Esophagus (tissue), 2 donors: ENCODE data around the gene DTNB. TPM values are rescaled to one million over a fixed set of nuclear protein-coding genes. Genes with fewer than 3 reads are reported as not detected.

Experiments used
- H3K27ac ChIP-seq, 2 donors: one replicate each; pipeline ENCODE4 v1.5.1; 2013; ENCODE audit warnings: low read depth in 2 of 2, mild to moderate bottlenecking in 2 of 2, inconsistent platforms in 1 of 2, low read length in 1 of 2, moderate library complexity in 1 of 2
- H3K27me3 ChIP-seq, 2 donors: one replicate each; pipeline ENCODE4 v1.6.1; 2013; ENCODE audit warnings: low read length in 2 of 2, control low read depth in 1 of 2, mild to moderate bottlenecking in 1 of 2; ENCODE audit not compliant: insufficient read depth in 2 of 2, control insufficient read depth in 1 of 2
- H3K36me3 ChIP-seq, 2 donors: one replicate each; pipeline ENCODE4 v1.6.1; 2013; ENCODE audit warnings: low read length in 1 of 2; ENCODE audit not compliant: control insufficient read depth in 2 of 2, insufficient read depth in 2 of 2
- H3K4me1 ChIP-seq, 2 donors: one replicate each; pipeline ENCODE4 v1.6.1; 2013; ENCODE audit warnings: low read length in 1 of 2; ENCODE audit not compliant: control insufficient read depth in 2 of 2, insufficient read depth in 2 of 2
- H3K4me3 ChIP-seq, 2 donors: one replicate each; pipeline ENCODE4 v1.5.1; 2013; ENCODE audit warnings: low read length in 2 of 2, mild to moderate bottlenecking in 2 of 2, low read depth in 1 of 2, moderate library complexity in 1 of 2
- H3K9me3 ChIP-seq, 2 donors: one replicate each; pipeline ENCODE4 v1.6.1; 2013; ENCODE audit warnings: mild to moderate bottlenecking in 2 of 2, low read depth in 1 of 2, low read length in 1 of 2, moderate library complexity in 1 of 2; ENCODE audit not compliant: control insufficient read depth in 2 of 2, insufficient read depth in 1 of 2
- WGBS, 2 donors: extraction: QIAGEN DNeasy Blood & Tissue Kit; methylation state at CpG; one replicate each; pipeline ENCODE4 v1.1.7; 2013; 5-methylcytosine and 5-hydroxymethylcytosine counted together
- polyA plus RNA-seq, 2 donors: library from polyadenylated mRNA; stranded (reverse); fragments of 200-250 nt; gene quantifications; one replicate each; pipeline ENCODE4 v1.2.3, GENCODE V29; 2013
- donor health status: healthy with polysubstance abuse.
- donor health status: Bipolar disorder and iron deficiency.

The DTNB gene
- polyA plus RNA-seq, 2 donors, result 7.9 to 13.9 TPM

- Histone ChIP-seq H3K27me3 (no peaks in the 10 kb centered on the region), H3K9me3 (no peaks in the 10 kb centered on the region), H3K36me3 (peaks cover 0 to 2% of the 10 kb centered on the region in 2 donors), H3K27ac (peak overlapping the region; percentile 28 to 59), H3K4me3 (peak overlapping the region; percentile 9 to 90), H3K4me1 (peaks cover 2 to 11% of the 10 kb centered on the region in 2 donors)
- 33 to 43% methylated on average over 18 of the region's 18 CpGs for WGBS, 2 donors
These were observed 333.6 kb downstream of the DTNB start for GRCh38 chr2:25339791-25340180.

GRCh38 chr2:25339211-25339674 lies 334.1 kb downstream of the DTNB start:
- no peak overlapping the region for H3K4me3 ChIP-seq
- H3K9me3 ChIP-seq, result no peaks in the 10 kb centered on the region
- WGBS, 2 donors, result 65 to 73% methylated on average over 7 to 8 of the region's 8 CpGs
- H3K27me3 ChIP-seq, result no peaks in the 10 kb centered on the region
- H3K4me1 ChIP-seq, result peaks cover 2 to 11% of the 10 kb centered on the region in 2 donors
- peaks cover 0 to 2% of the 10 kb centered on the region in 2 donors for H3K36me3 ChIP-seq
- no peak overlapping the region for H3K27ac ChIP-seq

GRCh38 chr2:25338401-25338800 lies 335.0 kb downstream of the DTNB start:
- peaks cover 0 to 2% of the 10 kb centered on the region in 2 donors for H3K36me3 ChIP-seq
- H3K27me3 ChIP-seq, result no peaks in the 10 kb centered on the region
- H3K9me3 ChIP-seq, result no peaks in the 10 kb centered on the region
- H3K4me3 ChIP-seq, result no peak overlapping the region
- no peak overlapping the region for H3K27ac ChIP-seq
- H3K4me1 ChIP-seq, result peaks cover 2 to 11% of the 10 kb centered on the region in 2 donors
- WGBS, 2 donors, result 84 to 86% methylated on average over 13 of the region's 13 CpGs

GRCh38 chr2:25337891-25338290 lies 335.5 kb downstream of the DTNB start:
- H3K4me1 ChIP-seq, result peaks cover 2 to 11% of the 10 kb centered on the region in 2 donors
- H3K36me3 ChIP-seq, result peaks cover 0 to 2% of the 10 kb centered on the region in 2 donors
- 73 to 74% methylated on average over 7 of the region's 7 CpGs for WGBS, 2 donors
- H3K27ac ChIP-seq, result peak overlapping the region in 1 of 2 donors; percentile 11
- H3K9me3 ChIP-seq, result no peaks in the 10 kb centered on the region
- H3K27me3 ChIP-seq, result no peaks in the 10 kb centered on the region
- no peak overlapping the region for H3K4me3 ChIP-seq

GRCh38 chr2:25337276-25337675 lies 336.1 kb downstream of the DTNB start:
- Histone ChIP-seq H3K4me3 (no peak overlapping the region), H3K27ac (no peak overlapping the region), H3K4me1 (peaks cover 2 to 11% of the 10 kb centered on the region in 2 donors), H3K36me3 (peaks cover 0 to 2% of the 10 kb centered on the region in 2 donors), H3K9me3 (no peaks in the 10 kb centered on the region), H3K27me3 (no peaks in the 10 kb centered on the region)
- 63 to 73% methylated on average over 10 of the region's 10 CpGs for WGBS, 2 donors

- peaks cover 0 to 2% of the 10 kb centered on the region in 2 donors for H3K36me3 ChIP-seq
- 75 to 88% methylated on average over 10 of the region's 10 CpGs for WGBS, 2 donors
- no peaks in the 10 kb centered on the region for H3K27me3 ChIP-seq
- H3K4me3 ChIP-seq, result no peak overlapping the region
- H3K27ac ChIP-seq, result no peak overlapping the region
- no peaks in the 10 kb centered on the region for H3K9me3 ChIP-seq
- H3K4me1 ChIP-seq, result peaks cover 2 to 13% of the 10 kb centered on the region in 2 donors
These were observed 337.0 kb downstream of the DTNB start for GRCh38 chr2:25336383-25336841.

GRCh38 chr2:25335971-25336370 lies 337.4 kb downstream of the DTNB start:
- H3K4me3 ChIP-seq, result no peak overlapping the region
- H3K36me3 ChIP-seq, result peaks cover 0 to 2% of the 10 kb centered on the region in 2 donors
- 66 to 73% methylated on average over 6 of the region's 6 CpGs for WGBS, 2 donors
- H3K27me3 ChIP-seq, result no peaks in the 10 kb centered on the region
- peaks cover 2 to 14% of the 10 kb centered on the region in 2 donors for H3K4me1 ChIP-seq
- no peak overlapping the region for H3K27ac ChIP-seq
- H3K9me3 ChIP-seq, result no peaks in the 10 kb centered on the region

- no peak overlapping the region for H3K4me3 ChIP-seq
- 82% methylated on average over 8 of the region's 8 CpGs for WGBS, 2 donors
- no peaks in the 10 kb centered on the region for H3K9me3 ChIP-seq
- no peak overlapping the region for H3K27ac ChIP-seq
- peaks cover 5 to 13% of the 10 kb centered on the region in 2 donors for H3K4me1 ChIP-seq
- peaks cover 0 to 4% of the 10 kb centered on the region in 2 donors for H3K36me3 ChIP-seq
- no peaks in the 10 kb centered on the region for H3K27me3 ChIP-seq
These were observed 338.2 kb downstream of the DTNB start for GRCh38 chr2:25335204-25335603.

- H3K9me3 ChIP-seq, result no peaks in the 10 kb centered on the region
- H3K27me3 ChIP-seq, result no peaks in the 10 kb centered on the region
- no peak overlapping the region for H3K27ac ChIP-seq
- no peak overlapping the region for H3K4me3 ChIP-seq
- peaks cover 3 to 7% of the 10 kb centered on the region in 2 donors for H3K4me1 ChIP-seq
- 80 to 87% methylated on average over 8 of the region's 8 CpGs for WGBS, 2 donors
- H3K36me3 ChIP-seq, result peaks cover 0 to 4% of the 10 kb centered on the region in 2 donors
These were observed 338.9 kb downstream of the DTNB start for GRCh38 chr2:25334482-25334881.

GRCh38 chr2:25333981-25334380 lies 339.4 kb downstream of the DTNB start:
- no peaks in the 10 kb centered on the region for H3K27me3 ChIP-seq
- H3K27ac ChIP-seq, result no peak overlapping the region
- H3K4me3 ChIP-seq, result no peak overlapping the region
- H3K36me3 ChIP-seq, result peaks cover 0 to 4% of the 10 kb centered on the region in 2 donors
- WGBS, 2 donors, result 61 to 65% methylated on average over 4 of the region's 4 CpGs
- no peaks in the 10 kb centered on the region for H3K9me3 ChIP-seq
- peaks cover 3 to 5% of the 10 kb centered on the region in 2 donors for H3K4me1 ChIP-seq
